Liver (tissue), 9 donors: ENCODE measurements around the gene SLC66A2. TPM values are rescaled to one million over a fixed set of nuclear protein-coding genes. Genes with fewer than 3 reads are reported as not detected.

Source experiments
- DNase-seq: peaks from one replicate; pipeline ENCODE4 v3.0.0-alpha.2; 2017; ENCODE audit warnings: low spot score
- H3K27ac ChIP-seq, 2 donors: one replicate each; pipeline ENCODE4 v1.7.0; 2013; ENCODE audit warnings: inconsistent platforms in 2 of 2, low read length in 2 of 2, control low read depth in 1 of 2, low read depth in 1 of 2, mild to moderate bottlenecking in 1 of 2
- H3K27me3 ChIP-seq, 4 donors: one replicate each; pipeline versions ENCODE4 v1.6.1 to v1.7.0; 2013; ENCODE audit warnings: low read length in 3 of 4, inconsistent platforms in 1 of 4, mild to moderate bottlenecking in 1 of 4, moderate library complexity in 1 of 4; ENCODE audit not compliant: control insufficient read depth in 4 of 4, insufficient read depth in 4 of 4
- H3K36me3 ChIP-seq, 4 donors: one replicate each; pipeline versions ENCODE4 v1.6.1 to v1.7.0; 2013; ENCODE audit warnings: low read length in 3 of 4, mild to moderate bottlenecking in 3 of 4, low read depth in 1 of 4, moderate library complexity in 1 of 4; ENCODE audit not compliant: control insufficient read depth in 4 of 4, insufficient read depth in 3 of 4
- H3K4me1 ChIP-seq, 4 donors: one replicate each; pipeline versions ENCODE4 v1.6.1 to v1.7.0; 2013; ENCODE audit warnings: low read length in 3 of 4, mild to moderate bottlenecking in 3 of 4, moderate library complexity in 1 of 4; ENCODE audit not compliant: control insufficient read depth in 4 of 4, insufficient read depth in 4 of 4
- H3K4me3 ChIP-seq, 3 donors: one replicate each; pipeline versions ENCODE4 v1.6.1 to v1.7.0; 2013; ENCODE audit warnings: low read length in 3 of 3, control low read depth in 1 of 3, low read depth in 1 of 3, mild to moderate bottlenecking in 1 of 3
- H3K9ac ChIP-seq, 2 donors: one replicate each; pipeline ENCODE4 v1.7.0; 2013; ENCODE audit warnings: low read length in 2 of 2, mild to moderate bottlenecking in 2 of 2, moderate library complexity in 2 of 2, control low read depth in 1 of 2, low read depth in 1 of 2
- H3K9me3 ChIP-seq, 4 donors: one replicate each; pipeline versions ENCODE4 v1.6.1 to v1.7.0; 2013; ENCODE audit warnings: low read length in 3 of 4; ENCODE audit not compliant: control insufficient read depth in 4 of 4
- HNF4A ChIP-seq, 2 donors: conservative IDR thresholded peaks; 2 replicates each; pipeline ENCODE4 v1.6.1; 2016; ENCODE audit warnings: antibody characterized with exemption in 2 of 2, mild to moderate bottlenecking in 2 of 2
- HNF4G ChIP-seq: IDR thresholded peaks from 2 replicates; pipeline ENCODE4 v1.6.1; 2016; ENCODE audit warnings: antibody characterized with exemption
- JUND ChIP-seq, 2 donors: IDR thresholded peaks; 2 replicates each; pipeline ENCODE4 v1.6.1; 2016; ENCODE audit warnings: antibody characterized with exemption in 2 of 2
- NR2F2 ChIP-seq: IDR thresholded peaks from 2 replicates; pipeline ENCODE4 v1.6.1; 2016; ENCODE audit warnings: antibody characterized with exemption
- RAD21 ChIP-seq, 2 donors: IDR thresholded peaks; 2 replicates each; pipeline ENCODE4 v1.6.1; 2016; ENCODE audit warnings: antibody characterized with exemption in 2 of 2, mild to moderate bottlenecking in 2 of 2
- SP1 ChIP-seq: IDR thresholded peaks from 2 replicates; pipeline ENCODE4 v1.6.1; 2018; ENCODE audit warnings: antibody characterized with exemption, mild to moderate bottlenecking
- TAF1 ChIP-seq: conservative IDR thresholded peaks from 2 replicates; pipeline ENCODE4 v1.6.1; 2016; ENCODE audit warnings: antibody characterized with exemption, mild to moderate bottlenecking
- YY1 ChIP-seq: IDR thresholded peaks from 2 replicates; pipeline ENCODE4 v1.6.1; 2016; ENCODE audit warnings: antibody characterized with exemption, mild to moderate bottlenecking
- WGBS: extraction: QIAGEN DNeasy Blood & Tissue Kit; methylation state at CpG from one replicate; pipeline ENCODE4 v1.1.7; 2013; 5-methylcytosine and 5-hydroxymethylcytosine counted together
- polyA plus RNA-seq, 2 donors: library from polyadenylated mRNA; stranded (reverse) in 1 of 2; unstranded in 1 of 2; fragments of 200-250 nt in 1 of 2; fragments of >200 nt in 1 of 2; fragmentation: Nextera tagmentation in 1 of 2; extraction: Ambion mirVana in 1 of 2; gene quantifications; one replicate each; pipeline versions ENCODE4 v1.2.1 to v1.2.3, GENCODE V29; 2013 to 2015
- total RNA-seq, 2 donors: library from RNA; depleted of rRNA; stranded (reverse); fragments of >200 nt; gene quantifications; one replicate each; pipeline ENCODE4 v1.2.3, GENCODE V29; 2014
- TF ChIP-seq, protein P1 (sequence below): IDR thresholded peaks from 2 replicates; pipeline ENCODE4 v1.6.1; 2016; ENCODE audit warnings: antibody characterized with exemption, mild to moderate bottlenecking
- TF ChIP-seq, protein P2 (sequence below): fragments of 150-350 bp; IDR thresholded peaks from 2 replicates; pipeline ENCODE4 v1.5.1; 2017; ENCODE audit warnings: improper control_type of control experiment, low read depth, low read length; ENCODE audit not compliant: missing input control
- TF ChIP-seq, protein P3 (sequence below): IDR thresholded peaks from 2 replicates; pipeline ENCODE4 v1.6.1; 2016; ENCODE audit warnings: antibody characterized with exemption
- donor health status: healthy.
- donor health status: healthy.
- donor health status: healthy.
- donor health status: healthy.
- donor health status: healthy.

SLC66A2 gene
- total and polyA plus RNA-seq, 4 donors, result 47.8 to 107 (median 67.9) TPM

DNA sequence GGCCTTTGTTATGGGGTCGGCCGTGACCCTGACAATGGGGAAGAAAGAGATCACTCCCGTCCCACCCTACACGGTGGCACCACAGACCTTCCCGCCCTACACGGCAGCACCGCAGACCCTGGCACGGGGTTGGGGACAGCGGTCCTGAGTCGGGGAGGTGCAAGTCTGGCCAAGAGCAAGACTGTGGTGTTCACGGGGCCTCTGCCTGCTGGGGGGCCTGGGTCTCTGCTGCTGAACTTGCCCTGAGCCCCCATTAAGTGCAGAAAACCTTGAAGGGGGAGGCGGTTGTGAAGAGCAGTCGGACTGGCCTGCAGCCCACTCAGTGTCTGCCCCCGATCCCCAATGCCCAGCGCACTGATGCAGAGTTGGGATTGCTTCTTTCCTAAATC, 75.9 kb downstream of the SLC66A2 start:
- H3K27me3 ChIP-seq, result no peaks in the 10 kb centered on the region
- H3K36me3 ChIP-seq, result no peaks in the 10 kb centered on the region
- peaks cover 0 to 5% (median 0%) of the 10 kb centered on the region in 4 donors for H3K9me3 ChIP-seq
- H3K4me3 ChIP-seq, result no peak overlapping the region
- 86% methylated on average over 15 of the region's 15 CpGs for WGBS
- no peak overlapping the region for H3K27ac ChIP-seq
- no peaks in the 10 kb centered on the region for H3K4me1 ChIP-seq
- TF ChIP-seq, protein P1, sequence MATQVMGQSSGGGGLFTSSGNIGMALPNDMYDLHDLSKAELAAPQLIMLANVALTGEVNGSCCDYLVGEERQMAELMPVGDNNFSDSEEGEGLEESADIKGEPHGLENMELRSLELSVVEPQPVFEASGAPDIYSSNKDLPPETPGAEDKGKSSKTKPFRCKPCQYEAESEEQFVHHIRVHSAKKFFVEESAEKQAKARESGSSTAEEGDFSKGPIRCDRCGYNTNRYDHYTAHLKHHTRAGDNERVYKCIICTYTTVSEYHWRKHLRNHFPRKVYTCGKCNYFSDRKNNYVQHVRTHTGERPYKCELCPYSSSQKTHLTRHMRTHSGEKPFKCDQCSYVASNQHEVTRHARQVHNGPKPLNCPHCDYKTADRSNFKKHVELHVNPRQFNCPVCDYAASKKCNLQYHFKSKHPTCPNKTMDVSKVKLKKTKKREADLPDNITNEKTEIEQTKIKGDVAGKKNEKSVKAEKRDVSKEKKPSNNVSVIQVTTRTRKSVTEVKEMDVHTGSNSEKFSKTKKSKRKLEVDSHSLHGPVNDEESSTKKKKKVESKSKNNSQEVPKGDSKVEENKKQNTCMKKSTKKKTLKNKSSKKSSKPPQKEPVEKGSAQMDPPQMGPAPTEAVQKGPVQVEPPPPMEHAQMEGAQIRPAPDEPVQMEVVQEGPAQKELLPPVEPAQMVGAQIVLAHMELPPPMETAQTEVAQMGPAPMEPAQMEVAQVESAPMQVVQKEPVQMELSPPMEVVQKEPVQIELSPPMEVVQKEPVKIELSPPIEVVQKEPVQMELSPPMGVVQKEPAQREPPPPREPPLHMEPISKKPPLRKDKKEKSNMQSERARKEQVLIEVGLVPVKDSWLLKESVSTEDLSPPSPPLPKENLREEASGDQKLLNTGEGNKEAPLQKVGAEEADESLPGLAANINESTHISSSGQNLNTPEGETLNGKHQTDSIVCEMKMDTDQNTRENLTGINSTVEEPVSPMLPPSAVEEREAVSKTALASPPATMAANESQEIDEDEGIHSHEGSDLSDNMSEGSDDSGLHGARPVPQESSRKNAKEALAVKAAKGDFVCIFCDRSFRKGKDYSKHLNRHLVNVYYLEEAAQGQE, result no peak
- TF ChIP-seq YY1 (no peak), NR2F2 (no peak), HNF4A (conservative IDR thresholded peaks at IDR 0.05) (no peak), JUND (IDR thresholded peaks at IDR 0.05) (no peak)
- TF ChIP-seq, protein P2, sequence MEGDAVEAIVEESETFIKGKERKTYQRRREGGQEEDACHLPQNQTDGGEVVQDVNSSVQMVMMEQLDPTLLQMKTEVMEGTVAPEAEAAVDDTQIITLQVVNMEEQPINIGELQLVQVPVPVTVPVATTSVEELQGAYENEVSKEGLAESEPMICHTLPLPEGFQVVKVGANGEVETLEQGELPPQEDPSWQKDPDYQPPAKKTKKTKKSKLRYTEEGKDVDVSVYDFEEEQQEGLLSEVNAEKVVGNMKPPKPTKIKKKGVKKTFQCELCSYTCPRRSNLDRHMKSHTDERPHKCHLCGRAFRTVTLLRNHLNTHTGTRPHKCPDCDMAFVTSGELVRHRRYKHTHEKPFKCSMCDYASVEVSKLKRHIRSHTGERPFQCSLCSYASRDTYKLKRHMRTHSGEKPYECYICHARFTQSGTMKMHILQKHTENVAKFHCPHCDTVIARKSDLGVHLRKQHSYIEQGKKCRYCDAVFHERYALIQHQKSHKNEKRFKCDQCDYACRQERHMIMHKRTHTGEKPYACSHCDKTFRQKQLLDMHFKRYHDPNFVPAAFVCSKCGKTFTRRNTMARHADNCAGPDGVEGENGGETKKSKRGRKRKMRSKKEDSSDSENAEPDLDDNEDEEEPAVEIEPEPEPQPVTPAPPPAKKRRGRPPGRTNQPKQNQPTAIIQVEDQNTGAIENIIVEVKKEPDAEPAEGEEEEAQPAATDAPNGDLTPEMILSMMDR, result no peak
- no peak overlapping the region for H3K9ac ChIP-seq
- DNase-seq, result no peak

DNA sequence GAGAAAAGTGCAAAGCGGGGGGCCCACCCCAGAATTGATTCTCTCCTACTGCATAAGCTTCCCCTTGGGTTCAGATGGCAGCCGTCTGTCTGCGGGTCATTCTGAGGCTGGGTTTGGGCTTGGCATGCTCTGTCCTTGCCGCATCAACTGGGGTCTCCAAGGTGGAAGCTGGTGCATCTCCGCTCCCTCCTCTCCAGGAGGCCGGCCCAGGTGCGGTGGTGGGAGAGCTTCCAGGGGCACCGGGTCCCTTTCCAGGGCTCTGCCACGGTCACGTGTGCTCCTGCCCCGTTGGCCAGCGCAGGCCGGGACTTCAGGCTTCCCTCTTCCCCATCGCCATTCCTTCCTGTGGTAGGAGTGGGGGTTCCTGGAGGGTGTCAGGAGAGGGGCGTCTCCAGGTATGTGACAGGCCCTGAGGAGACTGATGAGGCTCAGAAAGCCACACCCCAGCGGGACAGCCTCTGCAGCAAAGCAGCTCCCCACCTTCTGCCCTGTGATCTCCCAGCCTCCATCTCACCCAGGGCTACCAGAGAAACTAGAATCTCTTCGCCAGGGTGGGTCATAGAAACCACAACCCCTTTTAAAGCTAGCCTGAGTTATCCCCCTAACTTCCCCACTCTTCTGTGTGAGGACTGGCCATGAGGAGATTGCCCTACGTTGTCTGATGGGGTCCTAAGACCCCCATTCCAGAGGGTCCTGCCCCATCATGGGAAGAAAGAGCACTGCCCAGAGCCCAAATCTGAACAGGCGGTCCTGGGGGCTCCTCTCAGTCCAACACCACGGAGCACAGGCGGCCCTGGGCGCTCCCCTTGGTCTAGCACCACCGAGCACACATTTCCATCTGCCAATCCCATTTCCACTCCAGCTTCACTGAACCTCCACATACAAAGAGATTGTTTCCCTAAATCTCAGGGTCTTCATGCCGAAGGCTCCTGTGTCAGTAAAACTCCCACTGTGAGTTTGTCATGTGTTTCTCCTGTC, 76.6 kb downstream of the SLC66A2 start:
- WGBS, result 81% methylated on average over 24 of the region's 24 CpGs
- Histone ChIP-seq H3K27ac (no peak overlapping the region), H3K4me1 (no peaks in the 10 kb centered on the region), H3K9me3 (peaks cover 0 to 5% (median 0%) of the 10 kb centered on the region in 4 donors), H3K36me3 (no peaks in the 10 kb centered on the region), H3K4me3 (no peak overlapping the region), H3K9ac (no peak overlapping the region), H3K27me3 (no peaks in the 10 kb centered on the region)
- TF ChIP-seq JUND (IDR thresholded peaks at IDR 0.05), result no peak
- TF ChIP-seq RAD21 (IDR thresholded peaks at IDR 0.05), result no peak
- no peak for TF ChIP-seq NR2F2
- TF ChIP-seq, protein P1, result no peak
- TF ChIP-seq, protein P3, sequence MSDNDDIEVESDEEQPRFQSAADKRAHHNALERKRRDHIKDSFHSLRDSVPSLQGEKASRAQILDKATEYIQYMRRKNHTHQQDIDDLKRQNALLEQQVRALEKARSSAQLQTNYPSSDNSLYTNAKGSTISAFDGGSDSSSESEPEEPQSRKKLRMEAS, result no peak
- no peak for TF ChIP-seq TAF1
- no peak for TF ChIP-seq HNF4G
- TF ChIP-seq SP1, result no peak
- no peak for TF ChIP-seq YY1
- no peak for DNase-seq
